SH-SY5Y (cell line): Measurements from ENCODE around the gene MSH2.

Experiments
- GATA2 ChIP-seq: IDR thresholded peaks from 2 replicates; pipeline ENCODE4 v1.6.1; 2011; ENCODE audit warnings: mild to moderate bottlenecking, low read depth, low read length
- GATA3 ChIP-seq: IDR thresholded peaks from 2 replicates; pipeline ENCODE4 v1.6.1; 2011; ENCODE audit warnings: low read depth, mild to moderate bottlenecking, low read length, moderate library complexity

DNA sequence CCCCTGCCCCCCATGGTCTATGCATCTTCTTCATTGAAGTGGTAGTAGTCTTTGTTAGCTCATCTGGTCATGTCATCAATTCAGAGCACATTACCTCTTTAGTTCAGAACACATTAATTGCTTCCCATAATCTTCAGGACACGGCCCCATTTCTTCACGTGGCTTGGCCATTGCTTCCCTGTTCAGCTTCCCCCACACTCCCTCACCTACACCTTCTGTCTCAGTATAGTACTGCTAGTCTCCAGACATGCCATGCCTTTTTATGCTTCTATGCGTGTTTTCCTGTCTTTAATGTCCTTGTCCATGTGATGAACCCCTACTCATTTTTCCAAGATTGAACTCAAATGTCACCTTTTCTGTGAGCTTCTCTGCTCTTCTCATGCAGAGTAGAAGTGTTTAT, 35.1 kb downstream of the MSH2 start:
- TF ChIP-seq GATA3 (no peak), GATA2 (no peak)
